ENCODE results near the gene STK11.
A peak's percentile ranks its signal among the peaks of the same experiment; 100 is the strongest.
"Not testable (repeated sequence)": the region's sequence is repeated elsewhere in the genome, so short reads cannot be mapped to it uniquely, and the experiment has no call there.

STK11 gene

DNA sequence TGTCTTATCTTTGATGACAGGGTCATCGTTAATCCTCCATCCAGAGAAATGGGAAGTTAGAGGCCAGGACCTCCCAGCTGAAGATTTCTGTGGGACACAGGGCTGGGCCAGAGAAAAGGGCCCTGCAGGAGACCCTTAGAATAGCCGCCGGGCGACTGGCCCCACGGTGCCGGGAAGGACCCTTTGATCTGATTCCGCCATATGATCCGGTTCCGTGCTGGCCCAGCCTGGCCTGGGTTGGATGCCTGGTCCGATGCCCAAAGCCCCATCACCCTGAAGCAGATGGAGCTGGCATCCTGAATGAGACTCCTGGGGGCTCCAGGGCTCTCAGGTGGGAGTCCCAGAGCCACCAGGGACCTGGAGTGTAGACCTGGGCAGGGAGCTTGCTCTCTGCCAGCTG is 6.0 kb upstream of the STK11 start:
- H3K4me1 ChIP-seq (ENCODE audit: control insufficient read depth in 1 of 2, insufficient read depth in 2 of 2, low read length in 2 of 2): peaks cover 0 to 7% of the 10 kb centered on the region in 2 donors
- H3K27ac ChIP-seq (ENCODE audit: low read length): no peak overlapping the region
- no peaks in the 10 kb centered on the region for H3K9me3 ChIP-seq (ENCODE audit: control insufficient read depth in 1 of 2, low read length in 2 of 2)

DNA sequence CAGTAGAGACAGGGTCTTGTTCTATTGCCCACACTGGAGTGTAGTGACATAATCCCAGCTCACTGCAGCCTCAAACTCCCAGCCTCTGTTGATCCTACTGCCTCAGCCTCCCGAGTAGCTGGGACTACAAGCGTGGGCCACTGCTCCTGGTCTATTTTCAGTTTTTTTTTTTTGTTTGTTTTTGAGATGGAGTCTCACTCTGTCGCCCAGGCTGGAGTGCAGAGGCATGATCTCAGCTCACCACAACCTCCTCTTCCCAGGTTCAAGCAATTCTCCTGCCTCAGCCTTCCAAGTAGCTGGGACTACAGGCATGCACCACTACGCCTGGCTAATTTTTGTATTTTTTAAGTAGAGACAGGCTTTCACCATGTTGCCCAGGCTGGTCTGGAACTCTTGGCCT is 5.0 kb upstream of the STK11 start:
- not testable (repeated sequence) for H3K27me3 ChIP-seq (ENCODE audit: low read depth, low read length); H3K9me3 ChIP-seq (ENCODE audit: control insufficient read depth in 1 of 2, low read length in 2 of 2); H3K4me1 ChIP-seq (ENCODE audit: control insufficient read depth in 1 of 2, insufficient read depth in 2 of 2, low read length in 2 of 2); H3K4me3 ChIP-seq (ENCODE audit: low read depth in 1 of 2, low read length in 2 of 2); H3K36me3 ChIP-seq (ENCODE audit: control insufficient read depth in 1 of 2, insufficient read depth in 2 of 2, low read length in 2 of 2); H3K27ac ChIP-seq (ENCODE audit: low read length)

More for the DNA sequence above, 6.0 kb upstream of the STK11 start:
- H3K4me3 ChIP-seq (ENCODE audit: low read depth in 1 of 2, low read length in 2 of 2): no peak overlapping the region
- H3K27me3 ChIP-seq (ENCODE audit: low read depth, low read length): no peaks in the 10 kb centered on the region
- no peaks in the 10 kb centered on the region for H3K36me3 ChIP-seq (ENCODE audit: control insufficient read depth in 1 of 2, insufficient read depth in 2 of 2, low read length in 2 of 2)

DNA sequence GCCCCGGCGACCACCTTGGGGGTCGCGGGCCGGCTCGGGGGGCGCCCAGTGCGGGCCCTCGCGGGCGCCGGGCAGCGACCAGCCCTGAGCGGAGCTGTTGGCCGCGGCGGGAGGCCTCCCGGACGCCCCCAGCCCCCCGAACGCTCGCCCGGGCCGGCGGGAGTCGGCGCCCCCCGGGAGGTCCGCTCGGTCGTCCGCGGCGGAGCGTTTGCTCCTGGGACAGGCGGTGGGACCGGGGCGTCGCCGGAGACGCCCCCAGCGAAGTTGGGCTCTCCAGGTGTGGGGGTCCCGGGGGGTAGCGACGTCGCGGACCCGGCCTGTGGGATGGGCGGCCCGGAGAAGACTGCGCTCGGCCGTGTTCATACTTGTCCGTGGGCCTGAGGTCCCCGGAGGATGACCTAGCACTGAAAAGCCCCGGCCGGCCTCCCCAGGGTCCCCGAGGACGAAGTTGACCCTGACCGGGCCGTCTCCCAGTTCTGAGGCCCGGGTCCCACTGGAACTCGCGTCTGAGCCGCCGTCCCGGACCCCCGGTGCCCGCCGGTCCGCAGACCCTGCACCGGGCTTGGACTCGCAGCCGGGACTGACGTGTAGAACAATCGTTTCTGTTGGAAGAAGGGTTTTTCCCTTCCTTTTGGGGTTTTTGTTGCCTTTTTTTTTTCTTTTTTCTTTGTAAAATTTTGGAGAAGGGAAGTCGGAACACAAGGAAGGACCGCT is 729 bp downstream of the STK11 start:
- Histone ChIP-seq H3K36me3 (ENCODE audit: control insufficient read depth in 1 of 2, insufficient read depth in 2 of 2, low read length in 2 of 2) (no peaks in the 10 kb centered on the region), H3K27me3 (ENCODE audit: low read depth, low read length) (no peaks in the 10 kb centered on the region), H3K27ac (ENCODE audit: low read length) (peak overlapping the region; percentile 74), H3K9me3 (ENCODE audit: control insufficient read depth in 1 of 2, low read length in 2 of 2) (no peaks in the 10 kb centered on the region), H3K4me1 (ENCODE audit: control insufficient read depth in 1 of 2, insufficient read depth in 2 of 2, low read length in 2 of 2) (peaks cover 19 to 39% of the 10 kb centered on the region in 2 donors), H3K4me3 (ENCODE audit: low read depth in 1 of 2, low read length in 2 of 2) (peak overlapping the region; percentile 70 to 82)

DNA sequence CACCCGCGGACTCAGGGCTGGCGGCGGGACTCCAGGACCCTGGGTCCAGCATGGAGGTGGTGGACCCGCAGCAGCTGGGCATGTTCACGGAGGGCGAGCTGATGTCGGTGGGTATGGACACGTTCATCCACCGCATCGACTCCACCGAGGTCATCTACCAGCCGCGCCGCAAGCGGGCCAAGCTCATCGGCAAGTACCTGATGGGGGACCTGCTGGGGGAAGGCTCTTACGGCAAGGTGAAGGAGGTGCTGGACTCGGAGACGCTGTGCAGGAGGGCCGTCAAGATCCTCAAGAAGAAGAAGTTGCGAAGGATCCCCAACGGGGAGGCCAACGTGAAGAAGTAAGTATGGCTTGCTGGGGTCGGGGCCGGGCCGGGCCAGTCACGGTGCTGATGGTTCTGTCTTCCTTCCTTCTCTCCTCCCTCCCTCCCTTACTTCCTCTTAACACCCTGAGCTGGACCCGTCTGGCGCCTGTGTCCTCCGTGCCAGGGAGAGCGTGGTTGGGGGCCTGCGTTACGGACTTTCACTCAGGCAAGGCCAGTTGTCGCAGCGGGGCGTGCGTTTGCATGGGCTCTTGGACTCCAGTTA is 1.4 kb downstream of the STK11 start:
- Histone ChIP-seq H3K9me3 (ENCODE audit: control insufficient read depth in 1 of 2, low read length in 2 of 2) (no peaks in the 10 kb centered on the region), H3K36me3 (ENCODE audit: control insufficient read depth in 1 of 2, insufficient read depth in 2 of 2, low read length in 2 of 2) (no peaks in the 10 kb centered on the region), H3K27me3 (ENCODE audit: low read depth, low read length) (no peaks in the 10 kb centered on the region), H3K27ac (ENCODE audit: low read length) (peak overlapping the region; percentile 74), H3K4me1 (ENCODE audit: control insufficient read depth in 1 of 2, insufficient read depth in 2 of 2, low read length in 2 of 2) (peaks cover 19 to 45% of the 10 kb centered on the region in 2 donors), H3K4me3 (ENCODE audit: low read depth in 1 of 2, low read length in 2 of 2) (peak overlapping the region; percentile 70 to 82)

DNA sequence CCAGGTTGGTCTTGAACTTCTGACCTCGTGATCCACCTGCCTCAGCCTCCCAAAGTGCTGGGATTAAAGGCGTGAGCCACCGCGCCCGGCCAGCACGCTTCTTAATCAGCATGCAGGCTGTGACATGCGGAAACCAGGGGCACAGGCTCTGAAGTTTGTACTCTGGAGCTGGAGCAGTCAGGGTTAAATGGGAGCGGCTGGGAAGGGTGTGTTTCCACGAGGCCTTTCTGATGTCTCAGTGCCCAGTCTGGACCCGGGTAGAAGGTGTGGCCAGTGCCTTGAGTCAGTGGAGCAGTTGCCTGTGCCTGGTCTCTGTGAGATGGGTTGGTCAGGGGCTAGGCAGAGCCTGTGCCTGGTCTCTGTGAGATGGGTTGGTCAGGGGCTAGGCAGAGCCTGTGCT is 3.3 kb downstream of the STK11 start:
- H3K27me3 ChIP-seq (ENCODE audit: low read depth, low read length); H3K4me3 ChIP-seq (ENCODE audit: low read depth in 1 of 2, low read length in 2 of 2); H3K36me3 ChIP-seq (ENCODE audit: control insufficient read depth in 1 of 2, insufficient read depth in 2 of 2, low read length in 2 of 2); H3K9me3 ChIP-seq (ENCODE audit: control insufficient read depth in 1 of 2, low read length in 2 of 2); H3K27ac ChIP-seq (ENCODE audit: low read length): not testable (repeated sequence)
- peaks cover 16 to 52% of the 10 kb centered on the region in 2 donors for H3K4me1 ChIP-seq (ENCODE audit: control insufficient read depth in 1 of 2, insufficient read depth in 2 of 2, low read length in 2 of 2)

DNA sequence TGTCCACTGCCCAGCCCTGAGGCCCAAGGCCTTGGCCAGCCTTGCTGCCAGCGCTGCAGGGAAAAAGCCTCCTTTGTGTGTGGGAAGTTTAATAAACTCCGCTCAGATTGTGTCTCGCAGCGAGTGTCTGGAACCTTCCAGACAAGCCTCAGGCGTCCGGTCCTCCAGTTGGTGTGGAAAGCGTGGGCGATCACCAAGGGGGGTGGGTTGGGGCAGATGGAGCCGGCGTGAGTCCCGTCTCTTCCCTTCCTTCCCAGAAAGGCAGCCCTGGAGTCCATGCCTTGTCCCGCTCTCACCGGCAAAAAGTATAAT is 4.6 kb downstream of the STK11 start:
- Histone ChIP-seq H3K4me3 (ENCODE audit: low read depth in 1 of 2, low read length in 2 of 2) (no peak overlapping the region), H3K27ac (ENCODE audit: low read length) (no peak overlapping the region), H3K9me3 (ENCODE audit: control insufficient read depth in 1 of 2, low read length in 2 of 2) (no peaks in the 10 kb centered on the region), H3K4me1 (ENCODE audit: control insufficient read depth in 1 of 2, insufficient read depth in 2 of 2, low read length in 2 of 2) (peaks cover 14 to 63% of the 10 kb centered on the region in 2 donors), H3K36me3 (ENCODE audit: control insufficient read depth in 1 of 2, insufficient read depth in 2 of 2, low read length in 2 of 2) (no peaks in the 10 kb centered on the region), H3K27me3 (ENCODE audit: low read depth, low read length) (no peaks in the 10 kb centered on the region)

DNA sequence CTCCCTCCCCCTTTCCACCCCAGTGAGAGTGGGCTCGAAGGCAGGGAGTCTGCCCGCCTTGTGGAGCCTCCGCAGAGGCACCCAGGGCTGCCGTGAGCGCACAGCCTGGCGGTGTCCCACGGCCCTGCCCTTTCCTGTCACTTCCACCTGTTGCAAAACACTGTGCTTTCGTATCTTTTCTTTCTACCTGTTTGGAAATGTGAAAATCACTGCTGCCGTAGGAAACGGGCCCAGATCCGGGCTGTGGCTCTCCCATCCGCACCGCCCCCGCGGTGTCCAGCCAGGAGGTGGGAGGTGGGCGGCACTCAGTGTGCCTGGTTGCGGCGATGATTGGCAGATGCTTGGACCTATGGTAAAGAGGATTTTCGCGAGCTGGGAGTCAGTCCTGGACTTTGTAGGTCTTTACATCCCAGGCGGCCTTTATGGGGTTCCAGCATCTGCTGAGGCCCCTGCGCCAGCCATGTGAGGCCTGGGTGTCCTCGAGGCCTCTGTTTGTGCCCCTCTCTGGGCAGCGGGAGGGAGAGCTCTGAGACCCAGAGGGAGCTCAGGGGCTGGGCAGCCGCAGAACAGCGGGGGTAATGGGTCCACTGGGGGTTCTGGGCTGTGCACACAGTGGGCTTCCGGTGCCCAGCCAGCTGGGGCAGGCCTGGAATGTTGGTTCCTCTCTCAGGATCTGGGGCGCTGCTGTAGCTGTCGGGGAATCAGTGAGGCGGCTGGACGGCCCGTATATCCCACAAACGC is 6.1 kb downstream of the STK11 start:
- no peaks in the 10 kb centered on the region for H3K36me3 ChIP-seq (ENCODE audit: control insufficient read depth in 1 of 2, insufficient read depth in 2 of 2, low read length in 2 of 2)
- H3K4me3 ChIP-seq (ENCODE audit: low read depth in 1 of 2, low read length in 2 of 2): no peak overlapping the region
- H3K27ac ChIP-seq (ENCODE audit: low read length): no peak overlapping the region
- no peaks in the 10 kb centered on the region for H3K27me3 ChIP-seq (ENCODE audit: low read depth, low read length)
- H3K9me3 ChIP-seq (ENCODE audit: control insufficient read depth in 1 of 2, low read length in 2 of 2): no peaks in the 10 kb centered on the region
- H3K4me1 ChIP-seq (ENCODE audit: control insufficient read depth in 1 of 2, insufficient read depth in 2 of 2, low read length in 2 of 2): peaks cover 17 to 71% of the 10 kb centered on the region in 2 donors

DNA sequence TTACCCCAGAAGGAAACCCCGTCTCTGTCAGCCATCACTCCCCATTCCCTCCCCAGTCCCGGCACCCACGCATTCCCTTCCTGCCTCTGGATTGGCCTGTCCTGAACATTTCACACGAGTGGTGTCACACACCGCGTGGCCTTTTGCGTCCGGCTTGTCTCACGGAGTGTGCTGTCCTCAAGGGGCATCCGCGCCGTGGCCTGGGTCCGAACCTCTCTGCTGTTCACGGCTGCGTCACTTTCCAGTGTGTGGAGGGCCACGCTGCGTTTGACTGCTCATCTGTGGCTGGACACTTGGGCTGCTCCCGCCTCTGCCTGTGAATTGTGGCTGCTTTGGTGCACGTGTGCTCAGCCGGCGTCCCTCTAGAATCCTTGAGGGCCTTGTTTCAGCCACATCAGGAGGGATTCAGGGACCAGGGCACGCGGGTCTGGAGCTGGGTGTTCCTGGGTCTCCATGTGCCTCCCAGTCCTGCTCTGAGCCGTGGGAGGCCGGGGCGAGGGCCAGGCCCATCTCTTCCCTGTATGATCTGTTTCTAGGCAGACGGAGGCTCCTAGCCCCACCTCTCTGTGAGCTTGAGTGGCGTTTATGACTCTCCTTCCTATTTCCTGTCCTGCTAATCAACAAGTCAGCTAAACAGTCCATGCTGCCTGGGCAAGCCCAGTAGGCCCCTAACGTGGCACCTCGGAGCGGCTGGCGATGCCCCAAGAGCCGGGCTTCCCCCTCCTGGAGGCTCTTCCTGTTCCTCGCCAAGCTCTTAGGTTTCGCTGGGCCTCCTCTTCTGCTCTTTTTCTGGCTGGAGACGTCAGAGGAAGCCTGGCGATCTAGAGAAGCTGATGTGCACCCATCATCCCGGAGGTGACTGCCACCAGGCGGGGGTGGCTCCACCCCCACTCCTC is 8.1 kb downstream of the STK11 start:
- Histone ChIP-seq H3K4me1 (ENCODE audit: control insufficient read depth in 1 of 2, insufficient read depth in 2 of 2, low read length in 2 of 2) (peaks cover 17 to 67% of the 10 kb centered on the region in 2 donors), H3K4me3 (ENCODE audit: low read depth in 1 of 2, low read length in 2 of 2) (peak overlapping the region in 1 of 2 donors; percentile 23), H3K27me3 (ENCODE audit: low read depth, low read length) (no peaks in the 10 kb centered on the region), H3K36me3 (ENCODE audit: control insufficient read depth in 1 of 2, insufficient read depth in 2 of 2, low read length in 2 of 2) (no peaks in the 10 kb centered on the region), H3K27ac (ENCODE audit: low read length) (peak overlapping the region; percentile 77), H3K9me3 (ENCODE audit: control insufficient read depth in 1 of 2, low read length in 2 of 2) (no peaks in the 10 kb centered on the region)

DNA sequence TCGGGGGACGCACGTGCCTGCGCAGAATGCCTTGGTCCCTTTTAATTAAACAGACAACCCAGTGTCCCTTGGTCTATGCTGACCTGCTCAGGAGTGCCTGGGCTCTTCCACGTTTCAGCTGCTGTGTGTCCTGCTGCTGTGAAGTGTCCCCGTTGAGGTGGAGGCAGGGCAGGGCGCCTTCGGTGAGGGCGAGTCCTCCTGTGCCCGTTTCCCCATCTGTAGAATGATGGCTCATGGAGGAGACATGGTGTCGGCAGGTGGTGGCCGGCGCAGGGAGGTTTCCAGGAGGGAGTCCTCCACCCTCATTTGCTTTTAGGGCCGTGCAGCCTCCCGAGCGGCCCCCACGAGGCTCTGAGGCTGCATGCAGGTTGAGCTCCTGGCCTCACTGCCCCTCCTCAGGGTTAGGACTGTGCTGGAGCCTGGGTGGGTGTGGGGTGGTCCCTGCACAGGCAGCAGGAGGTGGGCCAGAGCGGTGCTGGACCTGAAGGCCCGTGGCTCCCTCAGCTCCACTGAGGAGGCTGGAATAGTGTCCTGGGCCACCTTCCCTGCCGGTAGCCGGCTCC is 8.8 kb downstream of the STK11 start:
- Histone ChIP-seq H3K27me3 (ENCODE audit: low read depth, low read length) (no peaks in the 10 kb centered on the region), H3K27ac (ENCODE audit: low read length) (peak overlapping the region; percentile 77), H3K4me3 (ENCODE audit: low read depth in 1 of 2, low read length in 2 of 2) (peak overlapping the region in 1 of 2 donors; percentile 23), H3K36me3 (ENCODE audit: control insufficient read depth in 1 of 2, insufficient read depth in 2 of 2, low read length in 2 of 2) (no peaks in the 10 kb centered on the region), H3K4me1 (ENCODE audit: control insufficient read depth in 1 of 2, insufficient read depth in 2 of 2, low read length in 2 of 2) (peaks cover 14 to 68% of the 10 kb centered on the region in 2 donors), H3K9me3 (ENCODE audit: control insufficient read depth in 1 of 2, low read length in 2 of 2) (no peaks in the 10 kb centered on the region)

DNA sequence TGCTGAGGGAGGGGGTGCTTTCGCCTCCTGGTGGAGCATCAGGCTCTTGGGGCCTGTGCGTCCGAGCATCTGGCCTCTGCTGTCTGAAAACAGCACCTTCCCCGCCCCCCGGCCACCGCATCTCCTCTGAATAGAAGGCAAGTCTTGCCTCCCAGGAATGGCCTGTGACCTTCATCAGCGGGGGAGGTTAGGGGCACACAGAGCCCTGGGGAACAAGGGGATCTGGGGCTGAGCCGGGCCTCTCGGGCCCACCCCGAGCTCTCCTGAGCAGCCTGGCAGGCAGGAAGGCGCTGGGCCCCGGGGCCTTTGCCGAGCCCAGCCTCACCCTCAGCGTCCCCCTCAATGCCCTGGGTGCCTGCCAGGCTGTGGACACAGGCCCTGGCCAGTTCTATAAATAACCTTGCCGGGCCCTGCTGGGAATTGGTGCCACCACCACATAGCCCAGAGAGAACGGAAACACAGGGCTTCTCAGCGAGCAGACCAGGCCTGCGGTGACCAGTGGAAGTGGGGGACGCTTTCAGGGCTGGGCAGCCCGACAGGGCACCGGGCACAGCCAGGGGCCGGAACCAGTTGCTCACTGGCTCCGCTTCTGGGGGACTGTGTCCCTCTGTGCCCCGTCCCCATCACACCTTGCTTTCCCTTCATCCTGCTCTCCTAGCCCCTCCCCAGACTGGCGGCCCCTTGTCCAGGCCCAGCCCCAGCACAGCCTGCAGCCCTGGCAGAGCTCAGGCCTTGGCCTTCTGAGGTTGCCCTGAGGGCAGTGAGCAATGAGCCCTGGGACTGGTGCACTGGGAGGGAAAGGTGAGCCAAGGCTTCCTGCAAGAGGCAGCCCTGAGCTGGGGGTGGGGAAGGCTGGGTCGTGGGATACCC is 9.5 kb downstream of the STK11 start:
- Histone ChIP-seq H3K36me3 (ENCODE audit: control insufficient read depth in 1 of 2, insufficient read depth in 2 of 2, low read length in 2 of 2) (no peaks in the 10 kb centered on the region), H3K27me3 (ENCODE audit: low read depth, low read length) (no peaks in the 10 kb centered on the region), H3K4me3 (ENCODE audit: low read depth in 1 of 2, low read length in 2 of 2) (peak overlapping the region in 1 of 2 donors; percentile 23), H3K4me1 (ENCODE audit: control insufficient read depth in 1 of 2, insufficient read depth in 2 of 2, low read length in 2 of 2) (peaks cover 8 to 61% of the 10 kb centered on the region in 2 donors), H3K9me3 (ENCODE audit: control insufficient read depth in 1 of 2, low read length in 2 of 2) (no peaks in the 10 kb centered on the region), H3K27ac (ENCODE audit: low read length) (peak overlapping the region; percentile 77)
